NCI-H2107 treated with DMSO at 0.1 percent for 48 hours (cell line): ENCODE data around the gene ICA1.
"Not testable (repeated sequence)": the region's sequence is repeated elsewhere in the genome, so short reads cannot be mapped to it uniquely, and the experiment has no call there.

Experiments
- DNase-seq: peaks from one replicate; lab custom pipeline; 2025; ENCODE audit not compliant: unreplicated experiment; lab: John Stamatoyannopoulos, UW

Gene ICA1

GRCh38 chr7:8263048-8263447, 1.1 kb upstream of the ICA1 start:
- DNase-seq: no peak

GRCh38 chr7:8260871-8261694, 884 bp downstream of the ICA1 start:
- DNase-seq: peak; percentile 75

- no peak for DNase-seq
These were observed 2.3 kb downstream of the ICA1 start for GRCh38 chr7:8259586-8260222.

GRCh38 chr7:8258734-8259133, 3.2 kb downstream of the ICA1 start:
- no peak for DNase-seq

GRCh38 chr7:8258166-8258565, 3.8 kb downstream of the ICA1 start:
- DNase-seq: no peak

- DNase-seq: no peak
These were observed 6.0 kb downstream of the ICA1 start for GRCh38 chr7:8255680-8256655.

GRCh38 chr7:8254667-8255066, 7.3 kb downstream of the ICA1 start:
- peak; percentile 17 for DNase-seq

GRCh38 chr7:8254215-8254614, 7.8 kb downstream of the ICA1 start:
- no peak for DNase-seq

GRCh38 chr7:8251195-8251594, 10.8 kb downstream of the ICA1 start:
- DNase-seq: no peak

- DNase-seq: no peak
These were observed 11.4 kb downstream of the ICA1 start for GRCh38 chr7:8250547-8250946.

GRCh38 chr7:8249121-8249520, 12.8 kb downstream of the ICA1 start:
- no peak for DNase-seq

GRCh38 chr7:8246020-8246419, 15.9 kb downstream of the ICA1 start:
- DNase-seq: no peak

GRCh38 chr7:8245032-8245431, 16.9 kb downstream of the ICA1 start:
- not testable (repeated sequence) for DNase-seq

- not testable (repeated sequence) for DNase-seq
These were observed 18.9 kb downstream of the ICA1 start for GRCh38 chr7:8243059-8243458.

- DNase-seq: not testable (repeated sequence)
These were observed 22.1 kb downstream of the ICA1 start for GRCh38 chr7:8239702-8240362.

- DNase-seq: no peak
These were observed 25.1 kb downstream of the ICA1 start for GRCh38 chr7:8236780-8237407.

- no peak for DNase-seq
These were observed 28.7 kb downstream of the ICA1 start for GRCh38 chr7:8232999-8233847.

GRCh38 chr7:8229927-8230326, 32.0 kb downstream of the ICA1 start:
- no peak for DNase-seq
